OCI-M2 (cell line): Measurements from ENCODE around the gene SLC48A1.

Experiments used
- DNase-seq: peaks from one replicate; lab custom pipeline; 2025; ENCODE audit not compliant: unreplicated experiment; lab: John Stamatoyannopoulos, UW

SLC48A1 gene

GRCh38 chr12:47757840-47758583 is 15.0 kb upstream of the SLC48A1 start:
- DNase-seq: no peak

- no peak for DNase-seq
Observed at GRCh38 chr12:47758584-47758833, 14.5 kb upstream of the SLC48A1 start.

GRCh38 chr12:47758834-47759690 is 14.0 kb upstream of the SLC48A1 start, which contains the start of gene RAPGEF3:
Gene RAPGEF3 (minus strand): TSS chr12:47758880. CDS start chr12:47758556, 324 bp downstream.
- DNase-seq: no peak

GRCh38 chr12:47762850-47763465 is 10.1 kb upstream of the SLC48A1 start:
- no peak for DNase-seq

- DNase-seq: no peak
Observed at GRCh38 chr12:47763481-47764346, 9.3 kb upstream of the SLC48A1 start.

- DNase-seq: no peak
Observed at GRCh38 chr12:47766502-47767215, 6.4 kb upstream of the SLC48A1 start.

- DNase-seq: no peak
Observed at GRCh38 chr12:47767216-47767724, 5.8 kb upstream of the SLC48A1 start.

GRCh38 chr12:47768323-47768811 is 4.7 kb upstream of the SLC48A1 start:
- no peak for DNase-seq

- no peak for DNase-seq
Observed at GRCh38 chr12:47769234-47770085, 3.6 kb upstream of the SLC48A1 start.

- no peak for DNase-seq
Observed at GRCh38 chr12:47770086-47770726, 2.8 kb upstream of the SLC48A1 start.

- DNase-seq: no peak
Observed at GRCh38 chr12:47771304-47771703, 1.7 kb upstream of the SLC48A1 start.

GRCh38 chr12:47772094-47772660 is 861 bp upstream of the SLC48A1 start:
- no peak for DNase-seq

GRCh38 chr12:47772738-47773061 is 338 bp upstream of the SLC48A1 start:
- no peak for DNase-seq

- DNase-seq: no peak
Observed at GRCh38 chr12:47773858-47774580, 981 bp downstream of the SLC48A1 start.

GRCh38 chr12:47774663-47775062 is 1.6 kb downstream of the SLC48A1 start:
- DNase-seq: no peak

GRCh38 chr12:47775100-47775911 is 2.3 kb downstream of the SLC48A1 start:
- DNase-seq: peak; percentile 44
